KMS-11 (cell line): ENCODE data around the gene AKAP8L.
A peak's percentile ranks its signal among the peaks of the same experiment; 100 is the strongest.

Experiments used
- H2AFZ ChIP-seq: fragments of 200-600 bp; sonication (generic); 2 replicates; pipeline ENCODE4 v1.6.1; 2016; ENCODE audit warnings: antibody characterized with exemption, mixed run types, low read depth
- H3K27ac ChIP-seq: fragments of 200-600 bp; sonication (generic); 2 replicates; pipeline ENCODE4 v1.6.1; 2016; ENCODE audit warnings: mild to moderate bottlenecking, mixed run types
- H3K27me3 ChIP-seq: fragments of 200-600 bp; sonication (generic); 2 replicates; pipeline ENCODE4 v1.6.1; 2017; ENCODE audit warnings: mild to moderate bottlenecking, low read depth, mixed run types, moderate library complexity; ENCODE audit not compliant: insufficient read depth
- H3K36me3 ChIP-seq: fragments of 200-600 bp; sonication (generic); 2 replicates; pipeline ENCODE4 v1.6.1; 2017; ENCODE audit warnings: mild to moderate bottlenecking, mixed run types; ENCODE audit not compliant: insufficient read depth
- H3K4me1 ChIP-seq: fragments of 200-600 bp; sonication (generic); 2 replicates; pipeline ENCODE4 v1.6.1; 2016; ENCODE audit warnings: mild to moderate bottlenecking, low read depth, mixed run types; ENCODE audit not compliant: poor library complexity, severe bottlenecking
- H3K4me2 ChIP-seq: fragments of 200-600 bp; sonication (generic); 2 replicates; pipeline ENCODE4 v1.7.0; 2016; ENCODE audit warnings: mild to moderate bottlenecking, mixed run types
- H3K4me3 ChIP-seq: fragments of 200-600 bp; sonication (generic); IDR thresholded peaks from 2 replicates; pipeline ENCODE4 v1.6.1; 2017; ENCODE audit warnings: low read depth, low read length, mixed read lengths; ENCODE audit not compliant: insufficient read depth
- H3K79me2 ChIP-seq: fragments of 200-600 bp; sonication (generic); 2 replicates; pipeline ENCODE4 v1.6.1; 2016; ENCODE audit warnings: low read depth, mixed run types; ENCODE audit not compliant: insufficient read depth
- H3K9ac ChIP-seq: fragments of 200-600 bp; sonication (generic); 2 replicates; pipeline ENCODE4 v1.6.1; 2016; ENCODE audit warnings: mild to moderate bottlenecking, mixed run types
- H4K20me1 ChIP-seq: fragments of 200-600 bp; sonication (generic); 2 replicates; pipeline ENCODE4 v1.6.1; 2016; ENCODE audit warnings: mild to moderate bottlenecking, mixed run types; ENCODE audit not compliant: insufficient read depth
- CTCF ChIP-seq: fragments of 200-600 bp; sonication (generic); conservative IDR thresholded peaks from 2 replicates; pipeline ENCODE4 v1.6.1; 2017; ENCODE audit warnings: low read depth, mild to moderate bottlenecking, antibody characterized with exemption, low read length, moderate library complexity, mixed read lengths

The AKAP8L gene

GRCh38 chr19:15418579-15419412, at the start of gene AKAP8L:
Gene AKAP8L, minus strand, starts transcription at chr19:15418988. Its CDS starts 65 bp downstream, at chr19:15418923.
- peak within 1 kb of the TSS; percentile 99 for H3K4me2 ChIP-seq
- H3K4me3 ChIP-seq: no peak within 1 kb of the TSS
- H3K36me3 ChIP-seq: no peaks in the 10 kb centered on the region
- peaks cover 49% of the 10 kb centered on the region for H3K79me2 ChIP-seq
- peak within 1 kb of the TSS; percentile 44; the same call in 1 of the 2 replicates for H2AFZ ChIP-seq
- no peaks in the 10 kb centered on the region for H3K27me3 ChIP-seq
- peak within 1 kb of the TSS; percentile 93 for H3K9ac ChIP-seq
- no peaks in the 10 kb centered on the region for H4K20me1 ChIP-seq
- peak within 1 kb of the TSS; percentile 60 for H3K27ac ChIP-seq
- H3K4me1 ChIP-seq: peaks cover 25% of the 10 kb centered on the region
- TF ChIP-seq CTCF: peak; percentile 55; the same call in 1 of the 2 replicates

GRCh38 chr19:15467734-15468214, 49.0 kb upstream of the AKAP8L start:
- H3K4me3 ChIP-seq: no peak overlapping the region
- H3K4me2 ChIP-seq: no peak overlapping the region
- H2AFZ ChIP-seq: no peak overlapping the region
- peaks cover 40% of the 10 kb centered on the region for H3K4me1 ChIP-seq
- no peak overlapping the region for H3K9ac ChIP-seq
- no peaks in the 10 kb centered on the region for H3K36me3 ChIP-seq
- no peaks in the 10 kb centered on the region for H3K79me2 ChIP-seq
- H3K27ac ChIP-seq: no peak overlapping the region
- no peaks in the 10 kb centered on the region for H3K27me3 ChIP-seq
- no peaks in the 10 kb centered on the region for H4K20me1 ChIP-seq
- no peak for TF ChIP-seq CTCF

GRCh38 chr19:15466851-15467733, 48.3 kb upstream of the AKAP8L start:
- peak overlapping the region; percentile 25 for H2AFZ ChIP-seq
- no peak overlapping the region for H3K4me3 ChIP-seq
- no peaks in the 10 kb centered on the region for H3K36me3 ChIP-seq
- peaks cover 42% of the 10 kb centered on the region for H3K4me1 ChIP-seq
- no peak overlapping the region; the same call in 1 of the 2 replicates for H3K9ac ChIP-seq
- peak overlapping the region; percentile 22; the same call in 1 of the 2 replicates for H3K4me2 ChIP-seq
- TF ChIP-seq CTCF: no peak
- no peaks in the 10 kb centered on the region for H3K27me3 ChIP-seq
- peak overlapping the region; percentile 56 for H3K27ac ChIP-seq
- H4K20me1 ChIP-seq: no peaks in the 10 kb centered on the region
- no peaks in the 10 kb centered on the region for H3K79me2 ChIP-seq
